ENCODE data around the gene MEIOB.

- TF ChIP-seq CTCF (IDR thresholded peaks at IDR 0.05): no peak
- no peak for TF ChIP-seq POLR2A (IDR thresholded peaks at IDR 0.05)
Measured at GRCh38 chr16:1788708-1789100, 83.3 kb downstream of the MEIOB start.

Measured in esophagus squamous epithelium (tissue), 4 donors.